Activated gamma-delta T cell (primary cell): Measurements from ENCODE around the gene ECHDC1.
A peak's percentile ranks its signal among the peaks of the same experiment; 100 is the strongest.

ENCODE experiments used
- DNase-seq: peaks from one replicate; lab custom pipeline; 2025; lab: John Stamatoyannopoulos, UW

Gene ECHDC1

DNA sequence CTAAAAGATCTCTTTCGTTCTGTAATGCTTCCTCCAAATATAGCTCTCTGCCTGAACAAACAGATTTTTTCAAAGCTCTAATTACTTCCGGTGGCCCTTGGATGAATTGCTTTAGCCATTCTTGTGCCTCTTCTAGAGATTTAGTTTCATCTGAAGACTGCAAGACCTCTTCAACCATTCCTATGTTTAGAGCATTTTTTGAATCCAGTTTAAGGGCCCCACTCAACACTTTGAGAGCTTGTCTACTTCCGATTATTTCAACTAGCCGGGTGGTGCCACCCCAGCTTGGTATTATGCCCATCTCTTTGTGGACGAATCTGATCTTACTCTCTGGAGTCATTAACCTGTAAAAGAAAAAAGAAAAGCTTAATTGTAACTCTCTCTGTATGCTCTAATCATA is 53.5 kb downstream of the ECHDC1 start:
- DNase-seq = no peak

DNA sequence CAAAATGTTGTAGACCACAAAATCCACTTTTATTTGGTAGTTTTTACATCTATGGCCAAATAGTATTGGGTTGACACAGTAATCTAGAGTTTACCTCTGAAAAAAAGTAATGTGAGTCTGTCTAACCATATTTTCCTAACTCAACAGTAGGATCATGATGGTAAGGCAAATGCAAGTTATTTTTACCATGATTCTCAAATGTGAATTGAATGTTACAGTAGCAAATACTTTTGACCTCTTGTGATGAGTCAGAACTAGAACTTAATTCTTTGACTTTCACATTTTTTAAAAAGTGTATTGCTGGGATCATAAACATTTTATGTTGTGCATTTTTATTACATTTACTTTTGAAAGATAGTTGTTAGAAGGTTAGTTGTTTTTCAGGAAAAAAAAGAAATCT is 54.7 kb downstream of the ECHDC1 start:
- no peak for DNase-seq

DNA sequence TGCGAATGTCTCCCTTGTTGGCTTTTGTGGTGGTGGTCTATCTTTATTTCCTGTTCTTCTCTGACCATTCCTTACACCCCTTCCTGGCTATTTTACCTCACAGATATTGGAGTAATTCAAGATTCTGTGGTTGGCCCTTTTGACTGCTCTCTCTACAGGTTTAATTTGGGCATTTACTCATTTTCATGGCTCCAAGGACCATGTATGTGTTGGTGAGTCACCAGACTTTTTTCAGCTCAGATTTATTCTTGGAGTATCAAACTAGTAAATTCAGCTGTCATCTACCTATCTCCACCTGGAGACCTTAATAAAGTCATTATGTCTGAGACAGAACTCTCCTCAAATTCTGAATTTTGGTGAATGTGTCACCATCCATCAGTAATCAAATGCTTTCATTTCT is 61.2 kb downstream of the ECHDC1 start:
- DNase-seq = no peak

DNA sequence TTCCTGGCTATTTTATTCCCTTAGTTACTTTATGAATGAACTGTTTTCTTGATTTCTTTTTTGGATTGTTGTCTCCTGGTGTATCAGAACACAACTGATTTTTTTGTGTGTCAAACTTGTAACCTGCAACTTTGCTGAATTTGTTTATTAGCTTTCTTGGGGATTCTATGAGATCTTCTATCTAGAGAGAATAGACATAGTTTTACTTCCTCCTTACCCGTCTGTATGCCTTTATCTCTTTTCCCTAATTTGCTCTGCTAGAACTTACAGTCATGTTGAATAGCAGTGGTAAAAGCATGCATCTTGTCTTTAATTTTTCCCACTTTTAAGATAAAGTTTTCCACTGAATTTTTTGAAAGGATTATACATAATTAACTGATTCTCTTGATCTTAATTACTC is 63.6 kb downstream of the ECHDC1 start:
- no peak for DNase-seq

DNA sequence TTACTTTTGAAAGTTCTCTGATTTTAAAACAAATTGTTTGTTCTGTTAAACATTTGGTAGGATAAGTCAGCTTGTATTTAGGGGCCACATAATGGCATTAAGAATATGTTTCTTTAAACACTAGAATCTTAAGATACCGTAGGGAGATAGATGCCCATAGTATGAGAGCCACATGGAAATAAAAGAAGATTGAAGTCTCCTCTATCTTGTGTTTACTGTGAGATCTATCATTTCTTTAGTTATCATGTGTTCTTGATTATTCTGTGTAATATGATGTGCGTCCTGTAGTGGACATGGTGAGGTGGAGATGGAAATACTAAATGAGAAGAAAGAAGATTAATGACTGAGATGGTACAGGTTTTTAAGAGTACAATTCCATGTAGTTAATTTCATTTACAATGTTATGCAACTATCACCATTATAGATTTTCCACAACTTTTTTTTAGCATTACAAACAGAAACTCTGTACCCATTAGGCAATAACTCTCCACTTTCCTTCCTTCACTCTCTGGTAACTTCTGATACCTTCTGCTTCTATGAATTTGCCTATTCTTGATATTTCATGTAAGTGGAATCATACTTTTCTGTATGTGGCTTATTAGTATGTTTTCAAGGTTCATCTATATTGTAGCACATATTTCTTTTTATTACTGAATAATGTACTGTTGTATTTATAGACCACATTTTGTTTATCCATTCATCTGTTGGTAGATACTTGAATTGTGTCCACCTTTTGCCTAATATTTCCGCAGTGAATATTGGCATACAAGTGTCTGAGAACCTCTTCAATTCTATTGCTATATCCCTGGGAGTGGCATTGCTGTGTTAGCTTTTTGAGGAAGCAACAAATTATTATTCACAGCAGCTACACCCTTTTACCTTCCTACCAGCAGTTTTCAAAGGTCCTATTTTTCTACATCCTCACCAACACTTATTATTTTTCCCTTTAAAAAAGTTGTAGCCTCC is 65.2 kb downstream of the ECHDC1 start:
- no peak for DNase-seq

DNA sequence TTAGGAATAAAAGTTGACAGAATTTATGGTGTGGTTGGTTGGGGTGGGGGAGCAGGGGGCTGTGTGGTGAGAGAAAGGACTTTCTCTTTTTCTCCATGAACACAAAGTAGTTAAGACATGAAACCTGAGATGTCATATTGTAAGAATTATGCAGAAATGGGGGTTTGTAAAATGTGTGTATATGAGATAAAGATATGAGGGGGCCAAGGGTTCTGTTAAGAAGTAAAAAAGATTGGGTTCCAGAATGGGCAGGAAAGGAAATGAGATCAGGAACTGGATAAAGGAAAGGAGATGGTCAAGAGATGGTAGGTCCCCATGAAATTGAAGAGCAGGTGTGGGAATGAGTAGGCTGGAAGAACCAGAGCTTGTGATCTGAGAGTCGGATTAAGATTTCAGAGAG is 67.1 kb downstream of the ECHDC1 start:
- no peak for DNase-seq

DNA sequence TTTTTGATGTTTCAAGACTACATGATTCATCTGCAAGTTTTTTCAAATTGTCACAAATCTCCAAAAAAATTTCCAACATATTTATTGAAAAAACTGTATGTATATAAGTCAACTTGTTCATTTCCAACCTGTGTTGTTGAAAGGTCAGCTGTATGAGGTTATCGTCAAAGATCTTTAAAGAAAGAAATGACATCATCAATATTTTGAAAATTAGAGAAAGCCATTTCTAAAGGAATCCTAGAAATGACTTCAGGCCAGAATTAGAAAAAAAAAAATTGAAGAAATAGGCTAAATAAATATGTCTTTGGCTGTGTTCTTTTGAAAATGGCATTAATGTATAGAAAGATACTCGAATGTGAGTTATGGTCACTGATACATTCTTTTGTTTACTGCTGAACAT is 69.9 kb downstream of the ECHDC1 start:
- DNase-seq = no peak

DNA sequence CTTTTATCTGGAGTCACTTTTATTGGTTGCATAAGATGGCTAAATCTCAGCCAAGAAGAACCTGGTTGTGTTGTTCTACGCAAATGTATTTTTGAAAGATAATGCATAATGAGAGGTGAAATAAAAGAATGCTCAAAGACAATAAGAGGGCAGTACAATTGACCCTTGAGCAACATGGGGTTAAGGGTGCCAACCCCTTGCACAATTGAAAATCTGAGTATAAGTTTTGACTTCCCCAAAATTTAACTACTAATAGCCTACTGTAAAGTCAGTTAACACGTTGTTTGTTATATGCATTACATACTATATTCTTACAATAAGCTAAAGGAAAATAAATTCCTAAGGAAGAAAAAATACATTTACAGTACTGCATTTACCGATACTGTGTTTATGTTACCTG is 70.8 kb downstream of the ECHDC1 start:
- no peak for DNase-seq

DNA sequence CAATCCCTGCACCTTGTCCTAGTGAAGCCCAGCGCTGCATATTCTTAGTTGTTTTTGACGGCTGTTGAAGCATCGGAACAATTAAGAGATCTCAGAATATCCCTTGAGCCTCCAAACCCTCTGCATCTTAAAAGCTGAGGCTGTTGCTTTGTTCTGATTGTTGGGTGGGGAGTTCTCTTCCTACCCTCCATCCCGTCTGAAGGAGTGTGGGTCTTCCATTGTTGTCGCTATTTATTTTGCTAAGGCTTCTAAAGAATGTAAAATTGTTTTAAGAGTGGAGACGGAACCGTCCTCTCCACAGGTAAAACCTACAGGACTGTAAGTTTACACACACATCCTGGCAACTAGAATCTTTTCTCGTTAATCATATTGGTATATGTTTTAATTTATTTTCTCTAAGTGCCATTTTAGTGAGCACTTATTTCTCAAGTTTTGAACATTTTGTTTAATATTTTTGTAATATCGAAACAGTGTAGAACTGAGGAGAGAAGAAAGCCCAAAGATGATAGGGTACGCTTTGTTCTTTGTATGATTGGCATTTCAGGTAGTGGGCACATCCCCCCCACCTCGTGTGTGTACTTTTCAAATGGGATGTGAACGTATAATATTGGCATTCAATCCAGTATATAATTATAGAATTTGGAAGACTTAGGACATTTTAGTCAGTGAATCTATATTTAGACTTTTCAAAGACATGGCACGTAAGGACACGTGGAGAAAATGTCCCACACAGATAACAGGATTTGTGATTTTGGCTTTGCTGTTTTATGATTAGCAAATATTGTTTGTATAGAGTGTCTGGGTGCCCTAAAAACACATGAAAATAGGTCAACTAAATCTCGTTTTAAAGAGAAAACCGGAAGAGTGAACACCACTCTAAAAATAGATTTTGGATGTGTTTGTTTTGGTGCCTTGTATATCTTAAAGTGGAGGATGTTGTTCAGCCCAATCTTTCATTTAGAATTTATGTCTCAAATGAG is 75.5 kb downstream of the ECHDC1 start:
- DNase-seq = no peak

DNA sequence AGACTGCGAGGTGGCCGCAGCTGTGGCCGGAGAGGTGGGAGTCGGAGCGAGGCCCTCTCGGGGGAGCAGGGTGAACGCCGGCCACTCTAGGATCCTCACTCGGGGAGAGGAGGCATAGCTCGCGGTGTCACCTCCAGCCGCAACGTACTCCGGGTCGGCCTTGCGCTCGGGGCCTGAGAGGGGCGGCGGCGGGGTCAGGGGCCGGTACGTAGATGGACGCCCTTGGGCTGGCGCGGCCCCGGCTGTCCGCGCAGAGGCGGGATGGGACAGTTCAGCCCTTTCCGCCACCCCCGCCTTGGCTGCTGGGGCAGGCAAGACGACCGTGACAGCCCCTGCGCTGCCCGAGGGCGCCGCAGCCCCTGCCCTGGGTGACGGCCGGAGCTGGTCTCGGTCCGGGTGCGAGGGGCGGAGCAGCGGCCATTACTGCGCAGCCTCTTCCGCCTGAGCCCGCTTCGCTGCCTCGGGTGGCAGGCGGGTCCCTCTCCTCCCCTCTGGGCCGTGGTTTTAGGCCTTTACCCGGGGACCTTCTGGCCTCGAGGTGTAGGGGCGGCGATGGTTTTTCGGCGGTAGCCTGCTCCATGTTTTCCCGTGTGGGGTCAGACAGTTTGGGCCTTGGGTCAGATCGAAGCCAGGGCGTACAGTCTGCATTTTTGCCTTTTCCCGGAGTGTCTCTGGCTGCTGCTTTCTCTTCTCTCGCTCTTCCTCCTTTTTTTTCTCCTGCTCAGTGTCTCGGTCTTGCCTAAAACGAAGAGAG is 76.3 kb downstream of the ECHDC1 start:
- peak; percentile 45 for DNase-seq

DNA sequence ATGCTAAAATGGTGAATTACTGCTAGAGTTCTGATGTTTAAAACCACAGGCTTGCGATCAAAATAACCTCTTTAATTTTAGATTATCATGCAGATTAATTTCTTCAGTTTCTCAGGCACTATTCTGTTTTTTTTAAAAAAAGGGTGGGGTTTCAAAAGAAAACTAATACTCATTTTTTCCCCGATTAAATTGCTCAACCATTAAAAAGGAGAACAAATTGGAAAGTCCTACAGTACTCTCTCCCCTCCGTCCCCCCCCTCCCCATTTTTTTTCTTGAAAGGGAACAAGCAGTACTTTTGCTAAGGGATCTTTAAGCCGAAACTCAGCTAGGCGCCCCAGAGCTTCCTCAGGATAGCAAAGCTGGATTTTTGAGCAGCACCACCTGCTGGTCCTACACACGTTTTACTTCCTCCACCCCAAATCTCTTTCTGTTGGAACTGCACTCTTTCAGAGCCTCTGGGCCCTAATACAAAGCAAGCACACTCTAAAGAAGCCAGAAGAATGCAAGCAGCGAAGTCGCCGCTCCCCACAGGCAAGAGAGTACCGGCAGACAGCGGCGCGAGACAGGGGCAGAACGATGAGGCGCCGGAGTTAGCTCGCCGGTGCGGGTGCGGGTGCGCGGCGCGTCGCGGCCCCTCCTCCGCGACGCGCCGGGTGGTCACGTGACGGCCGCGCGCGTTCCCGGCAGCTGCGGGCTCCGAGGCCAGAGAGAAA is 77.1 kb downstream of the ECHDC1 start, which contains the start of gene RNF146:
TSS of gene RNF146 (plus strand) at position 687 of the 714 bp plus-strand sequence. CDS start 13,475 bp downstream, outside the sequence.
- peak; percentile 65 for DNase-seq

DNA sequence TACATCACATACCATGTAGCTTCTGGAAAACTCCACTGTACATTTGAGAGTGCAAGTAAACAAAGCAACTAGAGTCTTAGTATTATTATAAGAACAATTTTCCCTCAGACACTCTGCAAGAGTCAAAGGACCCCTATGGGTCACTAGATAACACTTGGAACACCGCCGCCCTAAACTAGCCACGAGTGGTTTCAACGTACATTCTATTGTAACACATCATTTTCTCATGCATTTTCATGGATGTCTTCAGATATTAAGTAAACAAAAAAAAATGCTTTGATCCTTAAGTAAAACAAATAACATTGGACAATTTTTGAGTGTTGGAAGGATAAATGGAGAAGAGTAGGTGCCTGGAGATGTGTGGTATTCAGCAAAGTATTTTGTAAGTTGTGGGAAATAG is 79.9 kb downstream of the ECHDC1 start:
- DNase-seq = no peak

DNA sequence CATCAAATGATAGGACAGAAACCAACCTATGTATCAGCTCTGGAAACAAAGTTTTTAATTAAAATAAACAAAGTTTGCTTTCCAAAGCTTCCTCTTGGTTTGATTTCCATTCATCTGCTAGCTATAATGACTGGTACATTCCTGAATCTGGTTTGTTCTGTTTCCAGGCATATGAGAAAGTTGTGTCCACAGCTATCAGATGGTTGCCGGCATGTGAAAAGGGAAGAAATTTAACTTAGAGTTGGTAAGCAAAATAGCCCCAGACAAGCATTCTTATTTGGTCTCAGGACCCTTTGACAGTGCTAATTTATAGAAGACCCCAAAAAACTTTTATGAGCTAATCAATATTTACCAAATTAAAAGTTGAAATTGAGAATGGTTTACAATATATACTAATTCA is 80.5 kb downstream of the ECHDC1 start:
- no peak for DNase-seq

DNA sequence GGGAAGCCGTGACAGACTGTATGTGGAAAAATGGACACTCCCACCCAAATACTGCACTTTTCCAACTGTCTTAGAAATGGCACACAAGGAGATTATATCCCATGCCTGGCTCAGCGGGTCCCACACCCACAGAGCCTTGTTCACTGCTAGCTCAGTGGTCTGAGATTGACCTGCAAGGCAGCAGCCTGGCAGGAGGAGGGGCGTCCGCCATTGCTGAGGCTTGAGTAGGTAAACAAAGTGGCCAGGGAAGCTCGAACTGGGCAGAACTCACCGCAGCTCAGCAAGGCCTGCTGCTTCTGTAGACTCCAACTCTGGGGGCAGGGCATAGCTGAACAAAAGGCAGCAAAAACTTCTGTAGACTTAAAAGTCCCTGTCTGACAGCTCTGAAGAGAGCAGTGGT is 88.1 kb downstream of the ECHDC1 start:
- DNase-seq = no peak

DNA sequence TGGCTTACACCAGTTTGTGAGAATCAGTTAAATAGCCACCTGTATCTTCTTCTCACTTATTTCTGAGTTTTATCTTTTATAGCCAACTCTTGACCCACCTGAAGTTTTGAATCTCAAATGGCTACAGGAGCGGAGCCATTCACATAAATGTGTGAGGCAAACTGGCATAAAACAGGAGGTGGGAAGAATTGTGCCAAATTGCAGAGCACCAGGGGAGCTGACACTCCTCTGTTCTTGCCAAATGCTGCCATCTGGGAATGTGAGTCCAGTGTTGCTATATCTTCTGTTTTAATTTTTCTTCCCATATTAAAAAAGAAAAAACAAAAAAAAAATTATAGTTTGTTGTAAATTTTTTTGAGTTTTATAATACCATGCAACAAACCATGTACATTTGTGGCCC is 93.8 kb downstream of the ECHDC1 start:
- DNase-seq = no peak

DNA sequence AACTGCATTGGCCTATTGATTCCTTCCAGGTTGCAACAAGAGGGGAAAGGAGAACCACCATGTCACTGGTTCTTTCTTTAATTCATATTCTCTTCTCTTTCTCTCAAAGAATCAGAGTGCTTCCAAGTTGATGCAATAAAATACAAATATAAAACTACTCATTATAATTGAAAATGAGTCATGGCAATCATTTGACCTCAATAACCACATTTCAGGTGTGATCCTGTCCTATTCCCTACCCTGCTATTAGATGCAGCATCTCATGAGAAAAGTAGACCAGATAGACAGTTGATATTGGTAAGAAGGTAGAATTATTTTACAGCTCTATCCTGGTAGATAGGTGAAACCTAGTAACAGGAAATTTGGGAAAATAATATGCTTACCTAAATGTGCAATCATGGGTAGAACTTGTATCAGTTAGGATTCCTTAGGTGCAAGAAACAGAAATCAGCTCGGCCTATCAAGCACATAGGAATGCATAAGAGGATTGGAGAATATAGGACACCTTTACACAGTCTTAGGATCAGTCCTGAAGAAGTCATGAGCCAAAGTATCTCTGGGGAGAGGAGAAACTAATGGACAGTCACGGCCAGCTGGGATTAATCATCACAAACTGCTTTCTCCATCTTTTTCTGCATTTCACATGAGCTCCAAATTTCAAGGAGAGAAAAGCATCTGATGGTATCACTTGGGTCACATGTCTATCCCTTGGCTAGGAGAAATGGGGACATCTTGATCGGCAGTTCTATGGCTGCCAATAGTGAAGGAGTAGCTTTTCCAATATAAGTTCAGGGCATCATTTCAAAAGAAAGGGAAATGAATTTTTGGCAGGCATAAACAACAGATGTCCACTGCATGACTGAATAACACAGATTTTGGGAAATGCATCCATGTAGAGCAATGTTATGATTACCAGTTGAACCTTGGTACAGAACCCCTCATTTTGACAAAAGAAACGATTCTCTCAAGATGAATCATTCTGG is 96.0 kb downstream of the ECHDC1 start:
- DNase-seq = no peak

DNA sequence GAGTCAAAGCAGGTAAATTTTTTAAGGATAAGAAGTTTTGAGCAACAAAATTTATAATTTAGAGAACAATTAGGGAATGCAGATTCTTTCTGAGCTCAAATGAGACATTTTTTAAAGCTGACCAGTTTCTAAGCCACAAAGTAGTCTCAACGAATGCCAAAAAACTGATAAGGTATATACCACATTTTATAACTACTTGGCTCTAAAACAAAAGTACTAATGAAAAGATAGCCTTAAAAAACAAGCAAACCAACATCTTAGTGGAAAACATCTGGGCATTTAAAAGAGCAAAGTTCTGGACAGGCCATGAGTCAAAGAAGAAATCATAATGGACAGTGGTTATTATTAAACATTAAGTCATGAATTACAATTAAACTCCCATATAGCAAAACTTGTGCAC is 99.9 kb downstream of the ECHDC1 start:
- DNase-seq = no peak
